GM19238 (cell line): Measurements from ENCODE around the gene TMEM143.
"Not testable (repeated sequence)": the region's sequence is repeated elsewhere in the genome, so short reads cannot be mapped to it uniquely, and the experiment has no call there.

Experiments
- DNase-seq: peaks from one replicate; pipeline ENCODE4 v3.0.0; 2011; ENCODE audit warnings: low spot score; ENCODE audit not compliant: insufficient read length

TMEM143 gene

GRCh38 chr19:48296963-48297734 lies 66.6 kb downstream of the TMEM143 start:
- DNase-seq = no peak

GRCh38 chr19:48295458-48295857 lies 68.3 kb downstream of the TMEM143 start:
- no peak for DNase-seq

GRCh38 chr19:48292798-48293197 lies 70.9 kb downstream of the TMEM143 start:
- DNase-seq = no peak

GRCh38 chr19:48291489-48291815 lies 72.3 kb downstream of the TMEM143 start:
- not testable (repeated sequence) for DNase-seq

GRCh38 chr19:48290771-48291488 lies 72.8 kb downstream of the TMEM143 start:
- peak; percentile 41 for DNase-seq

GRCh38 chr19:48290401-48290770 lies 73.4 kb downstream of the TMEM143 start:
- no peak for DNase-seq

GRCh38 chr19:48287748-48288147 lies 76.0 kb downstream of the TMEM143 start:
- DNase-seq = no peak

- no peak for DNase-seq
Observed at GRCh38 chr19:48284896-48285295, 78.8 kb downstream of the TMEM143 start.

GRCh38 chr19:48283908-48284307 lies 79.8 kb downstream of the TMEM143 start:
- no peak for DNase-seq
